Nephron progenitor cell (in vitro differentiated cells): ENCODE data around the gene GNAZ.

Experiments
- DNase-seq: peaks from one replicate; pipeline ENCODE4 v3.0.0; 2021
- H3K27ac Mint-ChIP-seq: 2 replicates; pipeline ENCODE4 v1.8.0; 2021; ENCODE audit warnings: mild to moderate bottlenecking, moderate library complexity, mixed read lengths
- H3K27me3 Mint-ChIP-seq: 2 replicates; pipeline ENCODE4 v1.8.0; 2021; ENCODE audit warnings: mild to moderate bottlenecking, low read depth, mixed read lengths; ENCODE audit not compliant: poor library complexity
- H3K36me3 Mint-ChIP-seq: 2 replicates; pipeline ENCODE4 v1.8.0; 2021; ENCODE audit warnings: low read depth, mixed read lengths
- H3K4me1 Mint-ChIP-seq: 2 replicates; pipeline ENCODE4 v1.8.0; 2021; ENCODE audit warnings: mixed read lengths
- H3K4me3 Mint-ChIP-seq: 2 replicates; pipeline ENCODE4 v1.8.0; 2021; ENCODE audit warnings: mild to moderate bottlenecking, moderate library complexity, mixed read lengths
- H3K9me3 Mint-ChIP-seq: 2 replicates; pipeline ENCODE4 v1.8.0; 2021; ENCODE audit warnings: mild to moderate bottlenecking, moderate library complexity, mixed read lengths
- TF ChIP-seq, protein P1 (sequence below): fragments of 200-600 bp; sonication (generic); IDR thresholded peaks from 2 replicates; pipeline ENCODE4 v1.5.0; 2021; ENCODE audit warnings: antibody characterized with exemption

GNAZ gene

DNA sequence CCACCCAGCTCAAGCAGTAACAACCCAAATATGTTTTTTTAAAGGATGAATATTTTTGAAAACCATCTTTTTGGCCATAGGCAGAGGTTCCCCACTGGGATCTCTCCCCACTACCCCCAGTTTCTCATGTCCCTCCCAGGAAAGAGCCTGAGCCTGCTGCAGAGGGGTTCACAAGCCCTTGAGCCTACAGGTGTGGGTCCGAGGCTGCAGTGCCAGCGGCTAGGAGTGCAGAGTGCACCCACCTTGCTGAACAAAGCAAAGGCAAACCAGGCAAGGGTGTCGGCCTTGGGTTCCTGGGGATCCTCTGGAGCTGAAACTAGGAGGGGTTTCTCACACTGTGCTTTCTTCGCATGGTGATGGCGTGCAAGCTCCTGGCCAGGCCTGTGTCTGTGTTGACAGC, 35.0 kb downstream of the GNAZ start:
- DNase-seq, result no peak
- Mint-ChIP-seq H3K4me1 (peaks cover 10% of the 10 kb centered on the region), H3K4me3 (no peak overlapping the region), H3K27ac (no peak overlapping the region), H3K9me3 (no peaks in the 10 kb centered on the region), H3K27me3 (peaks cover 6% of the 10 kb centered on the region), H3K36me3 (no peaks in the 10 kb centered on the region)
- TF ChIP-seq, protein P1, sequence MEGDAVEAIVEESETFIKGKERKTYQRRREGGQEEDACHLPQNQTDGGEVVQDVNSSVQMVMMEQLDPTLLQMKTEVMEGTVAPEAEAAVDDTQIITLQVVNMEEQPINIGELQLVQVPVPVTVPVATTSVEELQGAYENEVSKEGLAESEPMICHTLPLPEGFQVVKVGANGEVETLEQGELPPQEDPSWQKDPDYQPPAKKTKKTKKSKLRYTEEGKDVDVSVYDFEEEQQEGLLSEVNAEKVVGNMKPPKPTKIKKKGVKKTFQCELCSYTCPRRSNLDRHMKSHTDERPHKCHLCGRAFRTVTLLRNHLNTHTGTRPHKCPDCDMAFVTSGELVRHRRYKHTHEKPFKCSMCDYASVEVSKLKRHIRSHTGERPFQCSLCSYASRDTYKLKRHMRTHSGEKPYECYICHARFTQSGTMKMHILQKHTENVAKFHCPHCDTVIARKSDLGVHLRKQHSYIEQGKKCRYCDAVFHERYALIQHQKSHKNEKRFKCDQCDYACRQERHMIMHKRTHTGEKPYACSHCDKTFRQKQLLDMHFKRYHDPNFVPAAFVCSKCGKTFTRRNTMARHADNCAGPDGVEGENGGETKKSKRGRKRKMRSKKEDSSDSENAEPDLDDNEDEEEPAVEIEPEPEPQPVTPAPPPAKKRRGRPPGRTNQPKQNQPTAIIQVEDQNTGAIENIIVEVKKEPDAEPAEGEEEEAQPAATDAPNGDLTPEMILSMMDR, result no peak

DNA sequence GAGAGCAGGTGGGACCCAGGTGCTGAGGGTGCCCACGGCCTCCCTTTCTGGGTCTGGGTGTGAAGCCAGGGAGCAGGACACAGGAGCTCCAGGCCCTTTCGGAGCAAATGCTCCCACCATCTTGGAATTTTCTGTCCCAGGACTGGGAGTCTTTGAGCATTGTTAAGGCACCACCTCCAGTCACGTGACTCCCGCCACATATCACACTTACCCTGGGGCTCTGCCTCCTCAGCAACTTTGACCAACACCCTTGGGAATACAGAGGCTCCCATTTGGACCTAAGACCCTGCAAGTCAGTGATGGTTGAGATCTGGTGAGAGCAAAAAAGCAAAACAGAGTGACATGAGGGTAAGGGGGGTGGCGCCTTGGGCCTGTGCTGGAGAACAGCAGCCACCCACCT, 35.6 kb downstream of the GNAZ start:
- Mint-ChIP-seq H3K9me3 (no peaks in the 10 kb centered on the region), H3K4me1 (peaks cover 16% of the 10 kb centered on the region), H3K27ac (no peak overlapping the region), H3K27me3 (peaks cover 6% of the 10 kb centered on the region), H3K4me3 (no peak overlapping the region), H3K36me3 (no peaks in the 10 kb centered on the region)
- no peak for DNase-seq
- TF ChIP-seq, protein P1, result no peak

DNA sequence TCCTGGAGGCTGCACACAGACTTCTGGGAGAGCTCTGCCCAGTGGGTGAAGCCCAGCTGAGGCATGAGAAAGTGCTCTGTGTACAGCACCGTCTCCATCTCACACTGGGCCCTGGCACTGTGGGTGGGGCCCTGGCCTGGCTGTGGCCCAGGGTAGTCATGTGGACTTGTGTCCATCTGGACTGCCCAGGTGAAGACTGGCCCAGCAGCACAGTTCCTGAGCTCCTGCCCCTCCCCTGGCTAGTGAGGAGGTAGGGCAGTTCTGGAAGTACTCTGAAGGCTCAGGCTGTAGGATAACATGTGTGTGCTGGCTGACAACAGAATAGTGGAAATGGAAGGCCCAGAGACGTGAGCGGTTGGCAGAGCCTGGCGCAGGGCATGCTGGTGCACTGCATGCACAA, 36.0 kb downstream of the GNAZ start:
- Mint-ChIP-seq H3K27ac (no peak overlapping the region), H3K27me3 (peaks cover 6% of the 10 kb centered on the region), H3K4me3 (no peak overlapping the region), H3K9me3 (no peaks in the 10 kb centered on the region), H3K36me3 (no peaks in the 10 kb centered on the region), H3K4me1 (peaks cover 20% of the 10 kb centered on the region)
- TF ChIP-seq, protein P1, result no peak
- DNase-seq, result no peak

DNA sequence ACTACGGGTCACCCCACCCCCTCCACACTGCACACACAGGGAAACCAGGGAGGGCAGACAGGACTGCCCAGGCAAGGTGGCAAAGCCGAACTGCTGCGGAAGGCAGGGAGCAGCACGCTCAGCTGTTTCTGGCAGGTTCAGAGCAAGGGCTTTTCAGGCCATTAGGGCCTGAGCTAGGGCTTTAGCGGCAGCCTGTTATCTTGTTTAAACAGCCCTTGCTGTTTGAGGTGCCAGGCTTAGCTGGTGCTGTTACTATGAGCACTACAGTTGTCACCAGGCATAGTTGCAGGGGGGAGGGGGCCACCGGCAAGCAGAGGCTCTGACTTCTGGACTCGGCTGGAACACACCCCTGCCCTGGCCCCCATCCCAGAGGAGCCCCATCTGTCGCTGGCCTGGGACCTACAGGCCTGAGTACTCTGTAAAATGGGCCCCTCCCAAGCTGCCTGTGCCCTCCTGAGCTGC, 36.6 kb downstream of the GNAZ start:
- Mint-ChIP-seq H3K4me3 (no peak overlapping the region), H3K4me1 (peaks cover 20% of the 10 kb centered on the region), H3K27ac (no peak overlapping the region), H3K27me3 (peaks cover 6% of the 10 kb centered on the region), H3K9me3 (no peaks in the 10 kb centered on the region), H3K36me3 (no peaks in the 10 kb centered on the region)
- TF ChIP-seq, protein P1, result no peak
- DNase-seq, result no peak

DNA sequence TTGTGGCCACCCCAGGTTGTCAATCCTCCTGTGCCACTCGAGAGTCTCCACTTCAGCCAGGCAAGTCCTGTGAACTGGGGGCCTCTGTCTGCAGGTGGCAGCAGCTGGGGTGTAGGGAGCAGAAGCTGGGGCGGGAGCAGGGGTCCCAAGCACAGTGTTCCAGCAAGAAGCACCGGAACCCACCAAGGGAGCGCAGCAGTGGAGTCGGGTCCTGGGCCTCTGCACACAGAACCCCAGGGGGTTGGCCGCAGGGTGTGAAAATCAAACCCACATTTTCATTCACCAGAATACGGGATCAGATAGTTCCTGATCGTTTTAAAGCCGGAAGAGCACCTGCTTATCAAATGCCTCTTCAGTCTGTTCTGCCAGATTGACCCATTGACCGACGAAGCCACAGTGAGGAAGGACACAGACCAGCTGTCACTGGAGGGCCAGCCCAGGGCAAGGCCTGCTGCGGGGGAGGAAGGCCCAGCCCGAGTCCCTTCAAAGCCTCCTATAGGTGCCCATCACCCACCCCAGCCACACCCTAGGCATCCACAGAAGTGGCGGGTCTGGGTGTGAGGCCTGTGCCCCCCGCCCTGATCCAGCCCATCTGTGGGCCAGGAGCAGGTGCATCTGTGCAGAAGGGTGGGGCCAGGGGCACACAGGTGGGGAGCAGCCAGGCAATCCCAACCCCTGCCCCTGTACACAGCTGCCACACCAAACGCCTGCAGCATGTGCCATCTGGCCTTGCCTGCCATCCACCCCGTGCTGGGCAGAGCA, 37.3 kb downstream of the GNAZ start:
- Mint-ChIP-seq H3K27me3 (peaks cover 6% of the 10 kb centered on the region), H3K4me1 (peaks cover 20% of the 10 kb centered on the region), H3K27ac (no peak overlapping the region), H3K36me3 (no peaks in the 10 kb centered on the region), H3K9me3 (no peaks in the 10 kb centered on the region), H3K4me3 (no peak overlapping the region)
- no peak for DNase-seq
- TF ChIP-seq, protein P1, result no peak
